Eye (tissue), 1 donor: ENCODE measurements around the gene OR1F1.
"Not testable (repeated sequence)": the region's sequence is repeated elsewhere in the genome, so short reads cannot be mapped to it uniquely, and the experiment has no call there.

Source experiments
- DNase-seq: peaks from one replicate; pipeline ENCODE4 v3.0.0-alpha.2; 2015

OR1F1 gene

DNA sequence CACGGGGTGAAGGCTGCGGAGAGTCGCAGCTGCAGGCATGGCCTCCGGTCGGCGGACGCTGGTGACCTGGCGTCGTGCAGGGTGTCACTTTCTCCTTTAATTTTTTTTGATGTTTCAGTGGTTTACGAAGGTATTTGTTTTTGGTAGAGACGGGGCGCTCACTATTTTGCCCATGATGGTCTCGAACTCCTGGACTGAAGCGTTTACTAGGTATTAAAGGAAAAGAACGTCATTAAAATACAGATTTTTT, 36.1 kb upstream of the OR1F1 start:
- no peak for DNase-seq

DNA sequence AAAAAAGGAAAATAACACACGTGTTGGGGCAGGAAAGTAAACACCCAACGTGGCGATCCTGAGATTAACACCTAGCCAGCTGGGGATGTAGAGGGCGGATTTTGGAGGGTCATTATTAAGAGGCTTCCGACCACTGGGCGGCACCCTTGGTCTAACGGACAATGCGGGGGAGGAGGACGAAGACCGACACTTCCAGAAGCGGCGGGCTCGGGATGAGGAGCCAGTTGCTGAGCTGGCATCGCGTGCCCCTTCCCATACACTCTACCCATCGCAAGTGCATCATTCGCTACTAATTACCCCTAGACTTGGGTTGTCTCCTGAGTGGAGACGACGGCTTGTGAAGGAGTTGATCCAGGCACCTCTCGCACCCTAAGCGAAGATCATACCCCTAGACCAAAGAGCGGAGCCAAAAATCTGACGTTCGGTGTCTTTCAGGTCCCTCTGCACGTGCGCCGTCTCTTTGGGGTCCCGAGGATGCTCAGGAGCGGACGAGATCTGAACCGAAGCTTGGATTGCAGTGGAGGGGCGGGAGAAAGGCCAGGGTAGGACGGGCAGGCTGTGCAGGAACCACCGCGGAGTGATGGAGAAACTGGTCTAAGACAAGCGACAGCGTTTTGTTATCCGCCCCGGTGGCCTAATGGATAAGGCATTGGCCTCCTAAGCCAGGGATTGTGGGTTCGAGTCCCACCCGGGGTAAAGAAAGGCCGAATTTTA, 35.6 kb upstream of the OR1F1 start:
- DNase-seq: peak; percentile 98

DNA sequence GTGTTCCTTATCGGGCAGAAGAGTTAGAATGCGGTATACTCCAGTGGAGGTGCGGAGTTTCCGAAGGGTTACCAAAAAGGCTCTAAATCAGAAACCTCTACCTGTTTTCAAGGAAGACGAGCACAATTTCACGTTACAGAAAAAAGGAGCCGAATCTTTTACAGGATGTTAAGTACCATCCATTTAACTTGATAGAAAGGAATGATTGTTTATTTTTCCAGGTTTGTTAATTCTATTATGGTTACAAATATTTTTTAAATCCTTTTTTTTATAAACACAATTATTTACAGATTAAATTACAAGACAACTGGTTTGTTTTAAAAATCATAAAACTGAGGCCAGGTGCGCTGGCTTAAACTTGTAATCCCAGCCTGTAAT, 35.0 kb upstream of the OR1F1 start:
- no peak for DNase-seq

DNA sequence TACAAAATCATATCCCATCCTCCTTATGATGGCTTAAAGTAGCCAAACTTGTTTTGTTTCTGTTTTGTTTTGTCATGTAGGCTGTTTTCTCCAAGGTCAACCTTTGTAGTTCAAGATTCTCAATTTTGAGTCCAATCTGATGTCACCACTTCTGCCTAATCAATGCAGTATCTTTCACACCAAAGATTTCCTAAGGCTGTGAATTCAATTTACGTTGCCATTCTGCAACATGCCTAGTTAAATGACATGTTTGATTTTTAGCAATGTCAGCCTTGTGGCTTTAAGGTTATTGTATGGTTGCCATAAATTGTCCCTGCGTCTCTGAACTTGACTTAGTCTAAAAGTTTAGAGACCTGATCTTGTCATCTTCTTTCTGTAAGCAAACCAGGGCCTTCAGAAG, 32.8 kb upstream of the OR1F1 start:
- no peak for DNase-seq

DNA sequence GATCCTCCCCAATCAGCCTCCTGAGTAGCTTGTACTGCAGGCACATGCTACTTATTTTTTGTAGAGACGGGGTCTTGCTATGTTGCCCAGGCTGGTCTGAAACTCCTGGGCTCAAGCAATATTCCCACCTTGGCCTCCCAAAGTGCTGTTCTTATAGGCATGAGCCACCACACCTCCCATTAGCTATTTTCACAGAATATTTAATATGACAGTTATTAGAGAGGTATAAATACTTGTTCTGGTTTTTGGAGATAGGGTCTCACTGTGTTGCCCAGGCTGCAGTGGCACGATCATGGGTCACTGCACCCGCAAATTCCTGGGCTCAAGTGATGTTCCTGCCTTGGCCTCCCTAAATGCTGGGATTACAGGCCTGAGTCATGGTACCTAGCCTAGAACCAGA, 32.0 kb upstream of the OR1F1 start:
- no peak for DNase-seq

DNA sequence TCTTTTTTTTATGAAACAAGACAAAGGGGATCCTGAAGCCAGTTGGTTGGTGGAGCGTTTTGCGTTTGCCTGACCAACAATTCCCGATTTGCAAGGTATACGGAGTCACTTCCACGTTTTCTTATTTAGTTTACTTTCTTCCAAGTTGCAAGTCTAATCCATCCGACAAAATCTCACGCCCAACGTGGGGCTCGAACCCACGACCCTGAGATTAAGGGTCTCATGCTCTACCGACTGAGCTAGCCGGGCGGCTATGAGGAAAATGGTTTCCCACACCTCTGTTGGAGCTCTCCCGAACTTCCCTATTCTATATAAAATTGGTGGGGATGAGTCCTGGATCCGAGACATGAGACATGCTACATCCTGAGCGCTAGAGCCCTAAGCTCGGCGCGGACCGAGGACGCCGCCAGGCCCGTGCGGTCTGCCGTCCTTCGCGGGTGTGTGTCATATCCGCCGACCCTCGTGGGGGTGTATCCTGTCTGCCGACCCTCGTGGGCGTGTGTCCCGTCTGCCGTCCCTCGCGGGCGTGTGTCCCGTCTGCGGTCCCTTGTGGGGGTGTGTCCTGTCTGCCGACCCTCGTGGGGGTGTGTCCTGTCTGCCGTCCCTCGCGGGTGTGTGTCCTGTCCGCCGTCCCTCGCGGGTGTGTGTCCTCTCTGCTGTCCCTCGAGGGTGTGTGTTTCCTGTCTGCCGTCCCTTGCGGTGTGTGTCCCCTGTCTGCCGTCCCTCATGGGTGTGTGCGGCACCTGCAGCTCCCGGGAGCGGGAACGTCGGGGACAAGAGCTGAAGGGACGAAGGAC, 30.6 kb upstream of the OR1F1 start:
- DNase-seq: peak; percentile 88

DNA sequence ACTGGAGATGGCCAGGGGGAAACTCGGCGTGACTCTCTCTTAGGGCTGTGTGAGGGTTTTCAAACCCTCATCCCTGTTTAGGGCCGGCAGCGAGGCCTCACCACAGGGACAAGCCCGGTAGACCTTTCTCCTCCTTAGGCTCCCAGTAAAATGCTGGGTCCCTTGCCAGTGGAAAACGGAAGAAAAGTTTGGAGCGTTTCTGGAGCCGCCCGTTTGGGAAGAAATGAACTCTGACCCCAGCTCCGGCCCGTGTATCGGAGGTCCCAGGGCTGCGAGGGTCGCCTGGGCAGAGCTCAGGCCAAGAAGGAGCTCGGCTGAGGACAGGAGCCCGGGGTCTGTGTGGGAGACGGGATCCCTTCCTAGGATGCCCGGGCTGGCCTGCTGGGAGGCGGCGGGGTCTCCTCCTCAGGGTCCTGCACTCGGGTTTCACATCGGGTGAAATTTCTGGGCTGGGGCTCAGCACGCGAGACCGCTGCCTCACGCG, 29.9 kb upstream of the OR1F1 start:
- no peak for DNase-seq

DNA sequence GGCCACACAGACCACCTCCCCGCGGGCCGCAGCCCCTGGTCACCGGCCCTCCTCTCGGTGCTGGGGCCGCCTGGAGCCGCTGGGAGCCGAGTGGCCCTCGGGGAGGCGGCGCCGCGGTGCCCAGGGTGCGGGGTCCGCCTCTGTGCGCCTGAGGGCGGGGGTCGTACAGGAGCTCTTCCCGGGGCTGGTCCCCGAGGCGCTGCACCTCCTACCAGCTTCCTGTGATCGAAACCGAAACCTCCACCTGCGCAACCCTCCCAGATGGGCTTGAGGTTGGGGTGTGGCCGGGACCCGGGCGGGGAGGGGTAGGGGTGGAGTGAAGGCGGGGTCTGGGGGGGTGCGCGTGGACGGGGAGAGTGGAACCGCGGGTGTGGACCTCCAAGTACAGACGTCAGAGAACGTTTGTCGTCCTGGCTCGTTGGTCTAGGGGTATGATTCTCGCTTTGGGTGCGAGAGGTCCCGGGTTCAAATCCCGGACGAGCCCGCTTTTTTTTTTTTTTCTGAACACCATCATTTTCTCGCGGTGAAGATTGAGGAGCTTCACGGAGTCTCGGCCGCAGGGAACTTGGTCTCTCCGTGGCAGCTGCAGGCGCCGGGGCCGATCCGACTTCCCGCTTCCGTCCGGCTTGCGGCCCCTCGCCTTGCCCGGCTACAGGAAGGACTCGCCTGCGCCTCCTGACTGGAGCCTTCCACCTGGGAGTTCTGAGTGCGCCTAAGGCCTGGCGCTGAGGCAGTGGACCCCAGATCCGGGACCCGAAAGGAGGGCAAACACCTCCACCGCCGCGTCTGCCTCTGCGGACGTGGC, 29.3 kb upstream of the OR1F1 start:
- DNase-seq: peak; percentile 71

DNA sequence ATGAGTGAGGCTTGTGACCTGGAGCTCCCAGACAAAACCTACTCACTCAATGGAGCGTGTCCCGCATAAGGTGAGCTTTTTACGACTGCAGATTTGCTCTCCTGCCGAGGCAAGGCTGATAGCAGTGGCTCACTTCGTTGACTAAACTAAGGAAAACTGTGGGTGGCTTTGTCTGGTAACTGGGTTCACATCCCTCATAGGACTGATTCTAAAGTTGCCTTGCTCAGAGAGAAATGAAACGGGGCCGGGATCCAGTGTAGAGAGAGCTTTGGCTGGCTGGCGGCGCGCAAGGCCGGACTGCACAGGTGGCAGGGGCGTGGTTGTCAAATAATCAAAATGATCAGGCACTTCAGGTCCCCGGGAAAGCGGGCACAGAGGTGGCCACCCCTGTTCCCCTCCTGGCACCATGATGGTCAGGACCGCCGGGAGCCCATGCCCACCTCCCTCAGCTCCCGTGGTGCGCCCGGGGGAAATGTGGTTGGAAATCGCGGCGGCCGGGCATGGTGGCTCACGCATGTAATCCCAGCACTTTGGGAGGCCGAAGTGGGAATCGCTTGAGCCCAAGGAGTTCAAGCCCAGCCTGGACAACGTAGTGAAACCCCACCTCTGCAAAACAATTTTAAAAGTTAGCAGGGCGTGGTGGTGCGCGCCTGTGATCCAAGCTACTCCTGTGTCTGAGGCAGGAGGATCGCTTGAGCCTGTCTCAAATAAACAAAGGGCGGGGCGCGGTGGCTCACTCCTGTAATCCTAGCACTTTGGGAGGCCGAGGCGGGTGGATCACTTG, 26.6 kb upstream of the OR1F1 start:
- no peak for DNase-seq

DNA sequence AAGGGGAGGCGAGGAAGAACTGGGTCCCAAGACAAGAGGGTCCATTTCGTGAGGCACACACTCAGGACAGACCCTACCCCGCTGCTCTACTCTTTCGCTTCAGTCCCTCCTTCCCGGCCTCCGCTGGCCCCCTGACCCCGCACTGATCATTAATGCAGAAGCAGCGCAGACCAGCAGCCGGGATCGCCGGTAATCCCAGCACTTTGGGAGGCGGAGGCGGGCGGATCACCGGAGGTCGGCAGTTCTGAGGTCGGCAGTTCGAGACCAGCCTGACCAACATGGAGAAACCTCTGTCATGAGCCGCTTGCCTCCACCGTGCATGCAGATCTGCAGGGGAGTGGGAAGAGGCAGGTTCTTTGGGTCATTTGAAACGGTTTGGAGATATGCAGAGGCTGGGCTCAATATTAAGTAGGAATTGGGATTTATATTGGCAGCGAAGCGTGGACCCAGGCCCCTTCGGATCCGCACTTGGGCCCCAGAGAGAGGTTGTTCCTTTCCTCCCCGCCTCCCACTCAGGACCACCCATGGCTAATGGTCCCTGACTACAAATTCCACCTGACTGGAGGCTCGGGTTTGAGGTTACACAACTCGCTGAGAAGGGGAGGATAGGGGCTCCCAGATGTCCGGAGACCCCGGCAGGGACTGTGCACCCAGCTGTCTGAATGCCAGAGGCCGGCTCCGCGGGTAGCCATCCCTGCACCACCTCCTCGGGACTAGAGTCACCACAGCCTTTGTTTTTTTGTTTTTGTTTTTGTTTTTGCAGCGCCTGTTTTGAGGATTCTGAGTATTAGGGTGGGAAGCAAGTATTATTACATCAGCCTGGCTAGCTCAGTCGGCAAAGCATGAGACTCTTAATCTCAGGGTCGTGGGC, 23.6 kb upstream of the OR1F1 start:
- DNase-seq: no peak

DNA sequence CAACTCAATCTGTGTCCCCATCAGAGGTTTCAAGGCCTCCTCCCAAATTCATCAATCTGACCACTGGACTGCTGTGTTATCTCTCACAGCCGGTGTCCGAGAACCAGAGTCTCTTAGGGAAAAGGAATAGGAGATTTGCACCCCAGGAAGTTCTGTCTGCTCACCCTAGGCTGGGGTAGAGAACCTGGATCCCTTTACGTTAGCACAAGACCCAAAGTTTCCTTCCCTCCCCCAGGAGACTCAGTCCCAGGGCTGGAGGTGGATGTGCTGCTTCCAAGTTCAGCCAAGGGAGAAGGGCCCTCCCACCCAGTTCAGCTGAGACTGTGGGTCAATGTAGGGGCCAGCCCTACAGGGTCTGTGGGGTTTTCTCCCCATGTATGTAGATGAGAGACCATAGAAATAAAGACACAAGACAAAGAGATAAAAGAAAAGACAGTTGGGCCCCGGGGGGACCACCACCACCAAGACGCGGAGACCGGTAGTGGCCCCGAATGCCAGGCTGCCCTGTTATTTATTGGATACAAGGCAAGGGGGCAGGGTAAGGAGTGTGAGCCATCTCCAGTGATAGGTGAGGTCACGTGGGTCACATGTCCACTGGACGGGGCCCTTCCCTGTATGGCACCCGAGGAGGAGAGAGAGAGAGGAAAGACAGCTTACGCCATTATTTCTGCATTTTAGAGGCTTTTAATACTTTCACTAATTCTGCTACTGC, 22.7 kb upstream of the OR1F1 start:
- DNase-seq: no peak

DNA sequence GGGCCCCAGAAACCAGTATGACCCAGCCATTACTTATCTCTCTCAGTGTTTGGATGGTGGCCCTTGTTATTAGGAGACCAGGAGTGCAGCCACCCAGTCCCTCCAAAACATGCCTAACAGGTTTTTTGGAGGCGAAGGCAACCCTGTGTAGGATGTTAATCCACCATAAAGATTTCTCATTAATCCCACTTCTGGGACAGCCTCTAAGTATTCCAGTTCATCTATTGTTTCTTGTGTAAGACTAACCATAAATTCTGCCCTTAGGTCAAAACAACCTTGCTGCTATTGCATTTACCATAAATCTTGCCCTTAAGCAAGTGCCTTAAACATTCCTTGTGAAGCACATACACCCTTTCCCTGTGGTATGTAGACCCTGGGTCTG, 21.5 kb upstream of the OR1F1 start:
- no peak for DNase-seq

DNA sequence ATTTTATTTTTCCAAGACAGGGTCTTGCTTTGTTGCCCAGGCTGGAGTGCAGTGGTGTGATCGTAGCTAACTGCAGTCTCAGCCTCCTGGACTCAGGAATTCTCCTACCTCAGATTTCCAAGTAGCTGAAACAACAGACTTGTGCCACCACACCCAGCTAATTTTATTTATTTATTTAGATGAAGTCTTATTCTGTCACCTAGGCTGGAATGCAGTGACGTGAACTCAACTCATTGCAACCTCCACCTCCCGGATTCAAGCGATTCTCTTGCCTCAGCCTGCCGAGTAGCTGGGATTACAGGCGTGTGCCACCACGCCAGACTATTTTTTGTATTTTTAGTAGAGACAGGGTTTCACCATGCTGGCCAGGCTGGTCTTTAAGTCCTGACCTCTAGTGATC, 19.3 kb upstream of the OR1F1 start:
- DNase-seq: not testable (repeated sequence)

DNA sequence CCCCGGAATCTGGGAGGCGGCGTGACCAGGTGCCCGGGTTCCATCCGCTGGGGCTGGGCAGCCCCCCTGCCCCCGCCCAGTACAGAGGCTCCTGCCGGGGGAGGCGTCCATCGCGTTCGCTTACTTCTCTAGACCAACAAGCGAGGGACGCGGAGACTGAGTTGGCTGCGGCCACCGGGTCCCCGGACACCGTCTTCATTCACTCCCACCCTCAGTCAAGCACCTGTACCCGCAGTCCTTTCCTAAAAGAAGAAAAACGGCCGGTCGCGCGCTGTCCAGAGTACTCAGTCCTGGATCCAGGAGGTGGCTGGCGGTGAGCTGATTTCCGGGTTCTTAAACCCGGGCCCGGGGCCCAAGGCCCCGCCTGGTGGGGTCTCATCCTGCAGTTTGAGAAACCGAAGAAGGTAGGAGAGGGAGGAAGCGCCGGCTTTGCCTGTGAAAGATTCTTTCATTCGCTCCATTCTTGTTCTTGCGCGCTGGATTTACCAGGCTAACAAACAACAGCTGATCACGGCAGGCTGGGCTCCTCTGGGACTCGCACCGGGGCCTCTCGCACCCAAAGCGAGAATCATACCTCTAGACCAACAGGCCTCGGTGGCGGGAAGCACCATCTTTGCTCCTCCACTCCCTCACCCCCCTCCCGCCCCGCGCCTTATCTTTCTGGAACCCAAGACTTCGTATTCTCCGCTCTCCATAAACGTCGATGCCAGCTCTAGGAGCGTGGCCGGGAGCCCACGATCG, 17.4 kb upstream of the OR1F1 start:
- peak; percentile 38 for DNase-seq

DNA sequence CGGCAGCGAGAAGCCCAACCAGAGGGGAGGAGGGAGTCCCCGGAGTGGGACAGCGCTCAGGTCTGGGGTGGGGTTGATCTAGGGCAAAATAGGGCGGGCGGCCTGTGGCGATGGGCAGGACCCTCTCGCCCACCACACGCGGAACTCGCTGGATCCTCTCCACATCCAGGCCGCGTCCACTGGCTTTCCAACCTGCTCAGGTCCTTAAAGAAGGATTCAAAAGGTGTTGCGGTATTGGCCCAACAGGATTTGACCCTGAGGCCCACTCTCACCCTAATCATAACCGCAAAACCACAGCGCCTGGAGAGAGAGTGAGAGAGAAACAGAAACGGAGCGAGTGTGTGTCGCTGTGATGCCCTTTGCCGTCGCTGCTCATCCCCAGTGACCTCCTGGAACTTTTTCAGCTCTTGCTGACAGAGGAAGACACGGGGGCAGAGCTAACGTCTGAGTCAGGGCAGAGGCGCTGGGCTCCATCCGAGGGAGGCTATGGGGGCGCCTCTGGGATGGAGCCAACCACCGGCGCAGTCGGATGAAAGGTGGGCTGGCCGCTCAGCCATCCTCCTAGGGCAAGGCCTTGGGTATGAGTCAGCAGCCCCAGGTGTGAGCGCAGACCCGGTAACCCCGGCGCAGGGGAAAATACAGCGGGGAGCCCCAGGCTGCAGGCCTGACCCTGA, 16.7 kb upstream of the OR1F1 start:
- peak; percentile 39 for DNase-seq

DNA sequence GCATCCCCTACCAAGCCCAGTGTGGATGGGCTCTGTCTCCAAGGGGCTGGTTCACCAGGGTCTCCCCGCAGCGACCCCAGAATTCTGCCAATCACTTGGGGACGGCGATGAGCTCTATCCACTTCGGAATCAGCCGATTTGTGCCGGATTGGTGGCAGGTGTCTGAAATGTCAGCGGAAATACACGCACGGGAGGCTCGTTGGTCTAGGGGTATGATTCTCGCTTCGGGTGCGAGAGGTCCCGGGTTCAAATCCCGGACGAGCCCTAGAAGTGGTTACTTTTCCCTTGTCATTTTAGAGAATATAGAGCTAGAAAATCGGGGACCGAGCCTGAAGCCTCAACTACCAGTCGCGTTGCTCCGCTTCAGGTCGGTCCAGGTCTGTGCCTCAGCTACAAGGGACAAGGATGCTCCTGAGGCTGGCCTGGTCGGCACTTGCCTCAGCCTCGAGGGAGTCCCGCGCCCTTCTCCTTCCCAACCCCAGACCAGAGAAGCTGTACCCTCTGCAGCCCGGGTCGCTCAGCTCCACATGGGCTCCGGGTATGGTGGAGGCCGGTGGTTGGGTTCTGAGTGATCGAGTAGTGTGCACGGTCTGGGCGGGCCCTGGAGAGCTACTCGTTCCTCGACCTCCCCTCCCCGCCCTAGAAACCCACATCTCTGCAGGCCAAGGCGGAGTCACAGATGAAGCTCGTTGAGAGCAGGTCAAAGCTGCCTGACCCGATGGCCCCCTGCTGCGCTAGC, 16.0 kb upstream of the OR1F1 start:
- no peak for DNase-seq

DNA sequence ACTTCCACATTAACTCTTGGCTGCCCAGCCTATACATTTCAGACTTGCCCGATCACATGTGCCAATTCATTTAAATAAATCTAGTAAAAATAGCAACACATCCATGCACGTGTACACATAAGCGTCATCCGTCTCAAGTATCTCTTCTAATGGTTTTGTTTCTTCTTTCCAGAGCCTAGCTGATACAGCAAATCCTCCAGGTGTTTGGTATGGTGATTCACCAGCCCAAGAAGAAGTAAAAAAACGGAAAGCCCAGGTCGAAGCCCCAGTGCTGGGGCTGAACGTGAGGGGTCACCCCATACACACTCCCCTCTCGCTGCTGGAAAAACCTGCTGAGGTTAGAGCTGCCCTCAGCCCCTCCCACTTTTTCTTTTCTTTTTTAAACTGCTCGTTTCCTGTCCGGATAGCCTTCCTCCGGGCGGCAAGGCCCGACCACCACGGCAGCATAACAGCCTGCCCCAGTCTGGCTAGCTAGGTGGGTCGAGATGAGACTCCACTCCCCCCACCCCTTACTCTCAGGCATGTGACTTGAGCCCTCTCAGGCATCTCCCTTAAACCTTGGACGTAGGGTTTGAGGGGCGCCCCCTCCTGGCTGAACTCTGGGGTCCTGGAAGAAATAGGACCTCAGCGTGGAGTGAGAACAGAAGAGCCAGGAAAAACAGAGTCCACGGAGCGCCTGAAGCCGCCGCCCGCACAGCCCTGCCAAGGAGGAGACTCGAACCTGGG, 13.9 kb upstream of the OR1F1 start:
- DNase-seq: peak; percentile 53

DNA sequence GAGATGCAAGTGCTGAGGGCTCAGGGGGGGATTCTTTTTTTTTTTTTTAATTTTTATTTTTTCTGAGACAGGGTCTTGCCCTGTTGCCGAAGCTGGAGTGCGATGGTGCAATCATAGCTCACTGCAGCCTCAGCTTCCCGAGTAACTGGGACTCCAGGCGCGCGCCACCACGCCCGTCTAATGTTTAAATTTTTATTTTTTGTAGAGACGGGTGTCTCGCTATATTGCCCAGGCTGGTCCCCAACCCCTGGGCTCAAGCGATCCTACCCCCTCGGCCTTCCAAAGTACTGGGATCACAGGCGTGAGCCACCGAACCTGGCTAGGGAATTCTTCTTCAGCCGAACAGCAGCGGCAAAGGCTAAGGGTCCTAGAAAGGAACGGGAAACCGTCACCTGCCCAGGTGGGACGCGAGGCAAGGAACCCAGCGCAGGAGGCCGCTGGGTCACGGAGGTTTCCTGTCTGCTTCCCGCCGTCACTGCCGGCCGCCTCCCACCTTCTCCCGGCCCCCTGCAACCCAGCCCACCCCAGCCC, 13.3 kb upstream of the OR1F1 start:
- DNase-seq: no peak
